IMR-90 (cell line): ENCODE results near the gene PCK2. TPM values are rescaled to one million over a fixed set of nuclear protein-coding genes. Genes with fewer than 3 reads are reported as not detected.

Source experiments
- ATAC-seq: fragments of 200-7000 bp; cut with Tn5 transposase; 2 replicates; pipeline ENCODE4 v1.9.1; 2020; ENCODE audit warnings: low read depth, mild to moderate bottlenecking, moderate library complexity
- BruUV-seq: library from RNA; stranded (reverse); fragments of 400-500 nt; replicated peaks from 2 replicates; lab custom pipeline; 2021; lab: Mats Ljungman, UMichigan
- CTCF ChIA-PET: fragments of 300-600 bp; formaldehyde crosslinking; extraction: SDS; loops from one replicate; lab custom pipeline; 2021; ENCODE audit warnings: antibody characterized with exemption; lab: Yijun Ruan, JAX
- POLR2A ChIA-PET: fragments of 300-600 bp; sonication (Branson Sonifier 250); formaldehyde crosslinking; loops from one replicate; lab custom pipeline; 2022; ENCODE audit warnings: antibody characterized with exemption; ENCODE audit not compliant: unreplicated experiment; lab: Charles Lee
- DNase-seq: peaks from one replicate; pipeline ENCODE4 v3.0.0; 2013
- H2AFZ ChIP-seq: replicated peaks from 2 replicates; pipeline ENCODE3; 2013; ENCODE audit warnings: low read length, mild to moderate bottlenecking; ENCODE audit not compliant: poor library complexity
- H2AK5ac ChIP-seq: 2 replicates; pipeline ENCODE4 v1.6.1; 2013; ENCODE audit warnings: low read depth, low read length, inconsistent platforms
- H2AK9ac ChIP-seq: replicated peaks from 2 replicates; pipeline ENCODE3; 2013; ENCODE audit warnings: mild to moderate bottlenecking, low read depth, low read length, moderate library complexity; ENCODE audit not compliant: poor library complexity
- H2BK120ac ChIP-seq: 2 replicates; pipeline ENCODE4 v1.6.1; 2013; ENCODE audit warnings: low read depth, low read length, inconsistent platforms
- H2BK15ac ChIP-seq: 3 replicates; pipeline ENCODE4 v1.6.1; 2013; ENCODE audit warnings: low read depth, low read length, inconsistent platforms
- H2BK20ac ChIP-seq: 2 replicates; pipeline ENCODE4 v1.6.1; 2013; ENCODE audit warnings: low read depth, mild to moderate bottlenecking, inconsistent platforms, low read length, moderate library complexity
- H2BK5ac ChIP-seq: 2 replicates; pipeline ENCODE4 v1.6.1; 2013; ENCODE audit warnings: mild to moderate bottlenecking, low read depth, low read length, inconsistent platforms; ENCODE audit not compliant: poor library complexity, severe bottlenecking
- H3K14ac ChIP-seq: replicated peaks from 2 replicates; pipeline ENCODE4 v1.6.1; 2013; ENCODE audit warnings: low read depth, low read length, inconsistent platforms
- H3K18ac ChIP-seq: 2 replicates; pipeline ENCODE4 v1.6.1; 2013; ENCODE audit warnings: low read depth, low read length, control low read depth
- H3K23ac ChIP-seq: 2 replicates; pipeline ENCODE4 v1.6.1; 2013; ENCODE audit warnings: low read depth, low read length, inconsistent platforms
- H3K27ac ChIP-seq: 2 replicates; pipeline ENCODE4 v1.5.1; 2013; ENCODE audit warnings: mild to moderate bottlenecking, control low read depth, low read length; ENCODE audit not compliant: insufficient read depth
- H3K27me3 ChIP-seq: 2 replicates; pipeline ENCODE4 v1.6.1; 2013; ENCODE audit warnings: low read length; ENCODE audit not compliant: control insufficient read depth, insufficient read depth
- H3K36me3 ChIP-seq: 2 replicates; pipeline ENCODE4 v1.6.1; 2013; ENCODE audit warnings: low read length, mixed read lengths; ENCODE audit not compliant: control insufficient read depth, insufficient read depth
- H3K4ac ChIP-seq: 2 replicates; pipeline ENCODE4 v1.6.1; 2013; ENCODE audit warnings: low read depth, low read length, inconsistent platforms
- H3K4me1 ChIP-seq: 2 replicates; pipeline ENCODE4 v1.6.1; 2013; ENCODE audit warnings: low read length, mixed read lengths; ENCODE audit not compliant: control insufficient read depth, insufficient read depth
- H3K4me2 ChIP-seq: 2 replicates; pipeline ENCODE4 v1.6.1; 2013; ENCODE audit warnings: low read depth, mild to moderate bottlenecking, control low read depth, low read length, moderate library complexity
- H3K4me3 ChIP-seq: 2 replicates; pipeline ENCODE4 v1.5.1; 2013; ENCODE audit warnings: low read depth, mild to moderate bottlenecking, control low read depth, low read length, moderate library complexity; ENCODE audit not compliant: insufficient read depth
- H3K56ac ChIP-seq: 2 replicates; pipeline ENCODE4 v1.6.1; 2013; ENCODE audit warnings: low read length, inconsistent platforms; ENCODE audit not compliant: insufficient read depth; ENCODE audit errors: extremely low read depth
- H3K79me1 ChIP-seq, 2 experiments: 2 replicates each; pipeline ENCODE4 v1.6.1; 2013; ENCODE audit warnings: low read length in 2 of 2, inconsistent platforms in 1 of 2, low read depth in 1 of 2
- H3K9ac ChIP-seq: 2 replicates; pipeline ENCODE4 v1.6.1; 2013; ENCODE audit warnings: low read depth, low read length, control low read depth
- H3K9me1 ChIP-seq: 2 replicates; pipeline ENCODE4 v1.6.1; 2013; ENCODE audit warnings: low read length, inconsistent platforms; ENCODE audit not compliant: insufficient read depth
- H3K9me3 ChIP-seq: 2 replicates; pipeline ENCODE4 v1.6.1; 2013; ENCODE audit warnings: low read length; ENCODE audit not compliant: control insufficient read depth, insufficient read depth
- H4K20me1 ChIP-seq: 2 replicates; pipeline ENCODE4 v1.6.1; 2013; ENCODE audit warnings: low read length, inconsistent platforms; ENCODE audit not compliant: insufficient read depth
- H4K5ac ChIP-seq: 2 replicates; pipeline ENCODE4 v1.6.1; 2013; ENCODE audit warnings: mild to moderate bottlenecking, low read depth, low read length, control low read depth
- H4K8ac ChIP-seq, 2 experiments: 2 replicates each; pipeline ENCODE4 v1.6.1; 2013; ENCODE audit warnings: low read depth in 2 of 2, low read length in 2 of 2, control low read depth in 1 of 2, inconsistent platforms in 1 of 2
- H4K91ac ChIP-seq: 2 replicates; pipeline ENCODE4 v1.6.1; 2013; ENCODE audit warnings: low read depth, low read length, inconsistent platforms; ENCODE audit not compliant: insufficient read depth
- BHLHE40 ChIP-seq: fragments of 150-350 bp; IDR thresholded peaks from 2 replicates; pipeline ENCODE4 v1.6.1; 2016; ENCODE audit warnings: mild to moderate bottlenecking, low read depth, low read length
- CEBPB ChIP-seq: IDR thresholded peaks from 2 replicates; pipeline ENCODE4 v1.6.1; 2012; ENCODE audit warnings: low read depth, low read length, improper control_type of control experiment
- CHD1 ChIP-seq: IDR thresholded peaks from 2 replicates; pipeline ENCODE4 v1.6.1; 2012; ENCODE audit warnings: low read depth, low read length, improper control_type of control experiment
- FOS ChIP-seq: fragments of 150-350 bp; IDR thresholded peaks from 2 replicates; pipeline ENCODE4 v1.6.1; 2016; ENCODE audit warnings: low read depth, low read length
- MAFK ChIP-seq: IDR thresholded peaks from 2 replicates; pipeline ENCODE4 v1.6.1; 2012; ENCODE audit warnings: low read depth, low read length, improper control_type of control experiment
- NFE2L2 ChIP-seq: fragments of 150-350 bp; IDR thresholded peaks from 2 replicates; pipeline ENCODE4 v1.6.1; 2016; ENCODE audit warnings: low read depth, mild to moderate bottlenecking, low read length
- RCOR1 ChIP-seq: IDR thresholded peaks from 2 replicates; pipeline ENCODE4 v1.6.1; 2012; ENCODE audit warnings: mild to moderate bottlenecking, low read length, improper control_type of control experiment; ENCODE audit not compliant: insufficient replicate concordance
- RFX5 ChIP-seq: IDR thresholded peaks from 2 replicates; pipeline ENCODE4 v1.8.0; 2012; ENCODE audit warnings: low read depth, mild to moderate bottlenecking, low read length, moderate library complexity
- SMC3 ChIP-seq: fragments of 150-350 bp; IDR thresholded peaks from 2 replicates; pipeline ENCODE4 v1.6.1; 2016; ENCODE audit warnings: low read depth, mild to moderate bottlenecking, antibody characterized with exemption, low read length, moderate library complexity
- WGBS, 2 experiments: methylation state at CpG; one replicate each; pipeline versions ENCODE4 v1.1.5 to v1.1.7; 2013; ENCODE audit warnings: missing lambda C conversion rate in 2 of 2; ENCODE audit not compliant: insufficient read length in 1 of 2; ENCODE audit errors: extremely low coverage in 2 of 2; 5-methylcytosine and 5-hydroxymethylcytosine counted together
- dilution Hi-C: fragments of 300-500 bp; cut with HindIII; formaldehyde crosslinking; loops from one replicate; pipeline ENCODE4 v1.14.3; 2018; ENCODE audit warnings: low sequenced_read_pairs; ENCODE audit not compliant: unreplicated experiment
- in situ Hi-C: fragments of 300-500 bp; cut with MboI; formaldehyde crosslinking; loops from 3 replicates; pipeline ENCODE4 v1.14.3; 2019; ENCODE audit warnings: low sequenced_read_pairs, inconsistent platforms, mixed read lengths
- intact Hi-C: fragments of 100-400 bp; cut with micrococcal nuclease; formaldehyde crosslinking; loops from 2 replicates; pipeline ENCODE4 v1.10.0; 2022
- polyA plus RNA-seq, 3 experiments: library from polyadenylated mRNA; depleted of rRNA; stranded (reverse); fragments of >200 nt; gene quantifications; 2 replicates each; pipeline ENCODE4 v1.2.3, GENCODE V29; 2012; ENCODE audit warnings: low replicate concordance in 1 of 3
- total RNA-seq: library from RNA; depleted of rRNA; stranded (reverse); fragments of >200 nt; gene quantifications from 2 replicates; pipeline ENCODE4 v1.2.3, GENCODE V29; 2012
- TF ChIP-seq, protein P1 (sequence below): fragments of 150-350 bp; IDR thresholded peaks from 2 replicates; pipeline ENCODE4 v1.6.1; 2017; ENCODE audit warnings: mild to moderate bottlenecking, antibody characterized with exemption, low read length, low read depth
- TF ChIP-seq, protein P2 (sequence below): fragments of 150-350 bp; IDR thresholded peaks from 2 replicates; pipeline ENCODE4 v1.6.1; 2016; ENCODE audit warnings: low read depth, mild to moderate bottlenecking, low read length, moderate library complexity, borderline replicate concordance
- TF ChIP-seq, protein P3 (sequence below): conservative IDR thresholded peaks from 2 replicates; pipeline ENCODE4 v1.5.1; 2012; ENCODE audit warnings: mild to moderate bottlenecking, low read depth, low read length, improper control_type of control experiment

PCK2 gene
- total and polyA plus RNA-seq, 2 of the 4 experiments (the other 2 are of a cell fraction): 13.4 to 29.4 TPM

DNA sequence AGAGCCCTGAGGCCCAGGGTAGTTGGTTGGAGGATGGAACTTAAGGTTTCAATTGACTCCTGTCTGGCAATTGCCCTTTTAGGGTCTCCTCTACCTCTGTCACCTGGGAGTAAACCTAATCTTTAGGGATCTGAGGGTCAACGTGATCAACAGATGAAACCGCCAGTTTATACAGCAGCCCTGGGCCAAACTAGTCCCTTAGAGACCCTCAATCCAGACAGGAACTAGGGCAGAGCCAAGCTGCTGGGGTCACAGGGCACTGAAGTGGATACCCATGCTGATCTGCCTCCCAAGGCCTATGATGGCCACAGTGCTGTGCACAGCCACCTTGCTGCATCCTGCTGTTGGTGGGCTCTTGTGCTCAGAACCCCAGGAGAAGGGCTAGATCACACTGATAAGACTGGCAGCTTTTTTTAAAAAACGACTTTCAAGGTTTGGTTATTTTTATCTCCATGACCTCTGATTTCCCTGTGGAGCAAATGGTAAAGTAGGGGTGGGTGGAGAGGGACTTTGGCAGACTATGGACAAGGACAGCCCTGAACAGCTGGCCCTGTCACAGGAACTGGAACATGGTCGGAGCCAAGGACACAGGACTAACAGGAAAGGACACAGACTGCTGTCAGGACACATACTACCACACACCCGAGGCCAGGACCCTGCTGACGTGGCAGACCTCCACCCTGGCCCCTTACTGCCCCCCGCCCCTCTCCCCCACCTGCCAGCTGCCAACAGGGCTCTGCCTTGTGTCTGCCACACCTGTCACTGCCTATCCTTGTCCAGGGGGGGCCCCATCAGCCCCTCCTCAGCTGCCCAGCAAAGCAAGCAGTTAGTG lies 36.8 kb downstream of the PCK2 start (continued):
- no peak for TF ChIP-seq CHD1

DNA sequence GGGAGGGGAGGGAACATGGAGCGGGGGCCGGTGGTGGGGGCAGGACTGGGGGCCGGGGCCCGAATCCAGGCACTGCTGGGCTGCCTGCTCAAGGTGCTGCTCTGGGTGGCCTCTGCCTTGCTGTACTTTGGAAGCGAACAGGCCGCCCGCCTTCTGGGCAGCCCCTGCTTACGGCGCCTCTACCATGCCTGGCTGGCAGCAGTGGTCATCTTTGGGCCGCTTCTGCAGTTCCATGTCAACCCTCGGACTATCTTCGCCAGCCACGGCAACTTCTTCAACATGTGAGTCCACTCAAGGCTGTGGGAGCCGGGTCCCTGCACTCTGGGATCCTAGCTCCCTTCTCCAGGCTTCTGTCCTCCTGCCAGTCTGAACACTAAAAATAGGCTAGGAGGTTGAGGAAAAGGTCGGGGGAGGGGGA lies 37.4 kb downstream of the PCK2 start:
- 70% methylated on average over 7 of the region's 15 CpGs; no CpG with 5 or more reads in 1 of the 2 experiments for WGBS, 2 experiments
- no peak for TF ChIP-seq RCOR1
- TF ChIP-seq NFE2L2: no peak
- TF ChIP-seq, protein P1, sequence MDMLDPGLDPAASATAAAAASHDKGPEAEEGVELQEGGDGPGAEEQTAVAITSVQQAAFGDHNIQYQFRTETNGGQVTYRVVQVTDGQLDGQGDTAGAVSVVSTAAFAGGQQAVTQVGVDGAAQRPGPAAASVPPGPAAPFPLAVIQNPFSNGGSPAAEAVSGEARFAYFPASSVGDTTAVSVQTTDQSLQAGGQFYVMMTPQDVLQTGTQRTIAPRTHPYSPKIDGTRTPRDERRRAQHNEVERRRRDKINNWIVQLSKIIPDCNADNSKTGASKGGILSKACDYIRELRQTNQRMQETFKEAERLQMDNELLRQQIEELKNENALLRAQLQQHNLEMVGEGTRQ: no peak
- TF ChIP-seq, protein P2, sequence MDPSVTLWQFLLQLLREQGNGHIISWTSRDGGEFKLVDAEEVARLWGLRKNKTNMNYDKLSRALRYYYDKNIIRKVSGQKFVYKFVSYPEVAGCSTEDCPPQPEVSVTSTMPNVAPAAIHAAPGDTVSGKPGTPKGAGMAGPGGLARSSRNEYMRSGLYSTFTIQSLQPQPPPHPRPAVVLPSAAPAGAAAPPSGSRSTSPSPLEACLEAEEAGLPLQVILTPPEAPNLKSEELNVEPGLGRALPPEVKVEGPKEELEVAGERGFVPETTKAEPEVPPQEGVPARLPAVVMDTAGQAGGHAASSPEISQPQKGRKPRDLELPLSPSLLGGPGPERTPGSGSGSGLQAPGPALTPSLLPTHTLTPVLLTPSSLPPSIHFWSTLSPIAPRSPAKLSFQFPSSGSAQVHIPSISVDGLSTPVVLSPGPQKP: no peak
- TF ChIP-seq SMC3: no peak
- TF ChIP-seq, protein P3, sequence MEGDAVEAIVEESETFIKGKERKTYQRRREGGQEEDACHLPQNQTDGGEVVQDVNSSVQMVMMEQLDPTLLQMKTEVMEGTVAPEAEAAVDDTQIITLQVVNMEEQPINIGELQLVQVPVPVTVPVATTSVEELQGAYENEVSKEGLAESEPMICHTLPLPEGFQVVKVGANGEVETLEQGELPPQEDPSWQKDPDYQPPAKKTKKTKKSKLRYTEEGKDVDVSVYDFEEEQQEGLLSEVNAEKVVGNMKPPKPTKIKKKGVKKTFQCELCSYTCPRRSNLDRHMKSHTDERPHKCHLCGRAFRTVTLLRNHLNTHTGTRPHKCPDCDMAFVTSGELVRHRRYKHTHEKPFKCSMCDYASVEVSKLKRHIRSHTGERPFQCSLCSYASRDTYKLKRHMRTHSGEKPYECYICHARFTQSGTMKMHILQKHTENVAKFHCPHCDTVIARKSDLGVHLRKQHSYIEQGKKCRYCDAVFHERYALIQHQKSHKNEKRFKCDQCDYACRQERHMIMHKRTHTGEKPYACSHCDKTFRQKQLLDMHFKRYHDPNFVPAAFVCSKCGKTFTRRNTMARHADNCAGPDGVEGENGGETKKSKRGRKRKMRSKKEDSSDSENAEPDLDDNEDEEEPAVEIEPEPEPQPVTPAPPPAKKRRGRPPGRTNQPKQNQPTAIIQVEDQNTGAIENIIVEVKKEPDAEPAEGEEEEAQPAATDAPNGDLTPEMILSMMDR: no peak
- TF ChIP-seq CHD1: no peak
- no peak for TF ChIP-seq RFX5
- TF ChIP-seq MAFK: no peak
- no peak for TF ChIP-seq BHLHE40
- TF ChIP-seq FOS: no peak
- TF ChIP-seq CEBPB: no peak

More for the DNA sequence above, 37.4 kb downstream of the PCK2 start:
- Histone ChIP-seq H2AK5ac (no peak overlapping the region), H3K18ac (no peak overlapping the region), H3K9me3 (no peaks in the 10 kb centered on the region), H2BK15ac (no peak overlapping the region), H3K9ac (no peak overlapping the region), H3K4ac (no peak overlapping the region), H3K4me3 (no peak overlapping the region), H4K5ac (no peak overlapping the region), H2AFZ (no peak overlapping the region), H3K14ac (no peak overlapping the region), H3K27me3 (no peaks in the 10 kb centered on the region), H2BK20ac (no peak overlapping the region), H4K91ac (no peak overlapping the region), H3K23ac (no peak overlapping the region), H3K4me2 (no peak overlapping the region), H4K8ac (no peak overlapping the region), H3K36me3 (no peaks in the 10 kb centered on the region), H3K56ac (no peak overlapping the region), H2BK120ac (no peak overlapping the region), H3K27ac (no peak overlapping the region), H3K9me1 (0 out of 2 replicates have a peak, but pooled peaks cover under 1% of the 10 kb centered on the region), H3K4me1 (peaks cover 3% of the 10 kb centered on the region; the same call in 1 of the 2 replicates), H2AK9ac (no peak overlapping the region), H4K20me1 (no peaks in the 10 kb centered on the region), H3K79me1 (peaks cover 2 to 4% of the 10 kb centered on the region in 2 experiments; a peak in 3 of 4 replicates), H2BK5ac (no peak overlapping the region)
- ATAC-seq (no peak), DNase-seq (no peak)
- ChIA-PET CTCF (no interaction called here), POLR2A (no interaction called here)
- dilution Hi-C loops (no loop called here), intact Hi-C loops (no loop called here), in situ Hi-C loops (loop anchor here (10.0 to 25.0 kb wide), 3 partner anchors 303 to 1044 kb away; partner anchors contain the start of genes ACIN1, BCL2L2, C14orf119 and PABPN1)
- BruUV-seq: no TSS peak
